Neural progenitor cell (in vitro differentiated cells): ENCODE measurements around the gene PGRMC2.

ENCODE experiments used
- EZH2 ChIP-seq: fragments of 200-600 bp; sonication (generic); IDR thresholded peaks from 2 replicates; pipeline ENCODE4 v1.6.1; 2017; ENCODE audit warnings: antibody characterized with exemption, mild to moderate bottlenecking, moderate library complexity
- TF ChIP-seq, protein P1 (sequence below): fragments of 200-600 bp; sonication (generic); IDR thresholded peaks from 2 replicates; pipeline ENCODE4 v1.5.1; 2017; ENCODE audit warnings: antibody characterized with exemption, mild to moderate bottlenecking

DNA sequence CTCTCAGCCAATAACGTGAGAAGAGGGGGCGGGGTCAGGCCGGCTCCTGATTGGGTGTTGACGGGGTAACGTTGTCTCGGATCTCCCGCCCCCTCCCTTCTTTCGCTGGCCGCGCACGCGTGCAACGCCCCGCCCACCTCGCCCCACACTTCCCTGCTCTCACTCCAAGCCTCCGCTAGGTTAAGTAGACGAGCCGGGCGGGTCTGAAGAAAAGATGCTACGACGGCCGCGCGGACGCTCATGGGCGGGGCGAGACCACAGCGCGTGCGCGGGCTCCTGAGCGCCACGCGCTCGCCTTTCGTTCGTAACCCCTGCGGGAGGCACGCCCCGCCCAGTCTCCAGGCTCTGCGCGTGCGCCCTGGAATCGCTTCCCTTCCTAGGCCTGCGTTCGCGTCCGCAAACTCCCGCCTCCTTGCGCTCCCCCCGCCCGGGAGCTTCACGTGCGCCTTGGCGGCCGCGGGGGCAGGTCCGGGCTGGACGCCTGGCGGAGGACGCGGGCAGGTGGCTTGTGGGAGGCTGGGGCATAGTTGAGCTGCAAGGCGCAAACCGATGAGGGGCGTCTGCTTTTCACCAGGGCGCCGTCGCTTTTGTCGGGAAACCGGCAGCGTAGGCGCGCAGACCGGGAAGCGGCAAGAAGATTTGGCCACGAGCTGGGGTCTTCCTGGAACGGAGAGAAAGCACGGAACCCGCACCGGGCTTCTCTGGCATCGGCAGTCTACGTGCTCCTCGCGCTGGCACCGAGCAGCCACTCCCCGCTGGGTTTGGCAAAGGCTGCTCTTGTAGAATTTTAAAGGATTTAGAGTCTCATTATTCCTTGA lies 467 bp upstream of the PGRMC2 start:
- TF ChIP-seq, protein P1, sequence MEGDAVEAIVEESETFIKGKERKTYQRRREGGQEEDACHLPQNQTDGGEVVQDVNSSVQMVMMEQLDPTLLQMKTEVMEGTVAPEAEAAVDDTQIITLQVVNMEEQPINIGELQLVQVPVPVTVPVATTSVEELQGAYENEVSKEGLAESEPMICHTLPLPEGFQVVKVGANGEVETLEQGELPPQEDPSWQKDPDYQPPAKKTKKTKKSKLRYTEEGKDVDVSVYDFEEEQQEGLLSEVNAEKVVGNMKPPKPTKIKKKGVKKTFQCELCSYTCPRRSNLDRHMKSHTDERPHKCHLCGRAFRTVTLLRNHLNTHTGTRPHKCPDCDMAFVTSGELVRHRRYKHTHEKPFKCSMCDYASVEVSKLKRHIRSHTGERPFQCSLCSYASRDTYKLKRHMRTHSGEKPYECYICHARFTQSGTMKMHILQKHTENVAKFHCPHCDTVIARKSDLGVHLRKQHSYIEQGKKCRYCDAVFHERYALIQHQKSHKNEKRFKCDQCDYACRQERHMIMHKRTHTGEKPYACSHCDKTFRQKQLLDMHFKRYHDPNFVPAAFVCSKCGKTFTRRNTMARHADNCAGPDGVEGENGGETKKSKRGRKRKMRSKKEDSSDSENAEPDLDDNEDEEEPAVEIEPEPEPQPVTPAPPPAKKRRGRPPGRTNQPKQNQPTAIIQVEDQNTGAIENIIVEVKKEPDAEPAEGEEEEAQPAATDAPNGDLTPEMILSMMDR = peak; percentile 39
- no peak for TF ChIP-seq EZH2
